GM21529 (cell line): ENCODE measurements around the gene PPP1R9B.

Experiments
- ATAC-seq: cut with Tn5 transposase; IDR thresholded peaks from one replicate; pipeline ENCODE4 v1.9.1; 2021; ENCODE audit not compliant: unreplicated experiment

PPP1R9B gene, protein sequence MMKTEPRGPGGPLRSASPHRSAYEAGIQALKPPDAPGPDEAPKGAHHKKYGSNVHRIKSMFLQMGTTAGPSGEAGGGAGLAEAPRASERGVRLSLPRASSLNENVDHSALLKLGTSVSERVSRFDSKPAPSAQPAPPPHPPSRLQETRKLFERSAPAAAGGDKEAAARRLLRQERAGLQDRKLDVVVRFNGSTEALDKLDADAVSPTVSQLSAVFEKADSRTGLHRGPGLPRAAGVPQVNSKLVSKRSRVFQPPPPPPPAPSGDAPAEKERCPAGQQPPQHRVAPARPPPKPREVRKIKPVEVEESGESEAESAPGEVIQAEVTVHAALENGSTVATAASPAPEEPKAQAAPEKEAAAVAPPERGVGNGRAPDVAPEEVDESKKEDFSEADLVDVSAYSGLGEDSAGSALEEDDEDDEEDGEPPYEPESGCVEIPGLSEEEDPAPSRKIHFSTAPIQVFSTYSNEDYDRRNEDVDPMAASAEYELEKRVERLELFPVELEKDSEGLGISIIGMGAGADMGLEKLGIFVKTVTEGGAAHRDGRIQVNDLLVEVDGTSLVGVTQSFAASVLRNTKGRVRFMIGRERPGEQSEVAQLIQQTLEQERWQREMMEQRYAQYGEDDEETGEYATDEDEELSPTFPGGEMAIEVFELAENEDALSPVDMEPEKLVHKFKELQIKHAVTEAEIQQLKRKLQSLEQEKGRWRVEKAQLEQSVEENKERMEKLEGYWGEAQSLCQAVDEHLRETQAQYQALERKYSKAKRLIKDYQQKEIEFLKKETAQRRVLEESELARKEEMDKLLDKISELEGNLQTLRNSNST

DNA sequence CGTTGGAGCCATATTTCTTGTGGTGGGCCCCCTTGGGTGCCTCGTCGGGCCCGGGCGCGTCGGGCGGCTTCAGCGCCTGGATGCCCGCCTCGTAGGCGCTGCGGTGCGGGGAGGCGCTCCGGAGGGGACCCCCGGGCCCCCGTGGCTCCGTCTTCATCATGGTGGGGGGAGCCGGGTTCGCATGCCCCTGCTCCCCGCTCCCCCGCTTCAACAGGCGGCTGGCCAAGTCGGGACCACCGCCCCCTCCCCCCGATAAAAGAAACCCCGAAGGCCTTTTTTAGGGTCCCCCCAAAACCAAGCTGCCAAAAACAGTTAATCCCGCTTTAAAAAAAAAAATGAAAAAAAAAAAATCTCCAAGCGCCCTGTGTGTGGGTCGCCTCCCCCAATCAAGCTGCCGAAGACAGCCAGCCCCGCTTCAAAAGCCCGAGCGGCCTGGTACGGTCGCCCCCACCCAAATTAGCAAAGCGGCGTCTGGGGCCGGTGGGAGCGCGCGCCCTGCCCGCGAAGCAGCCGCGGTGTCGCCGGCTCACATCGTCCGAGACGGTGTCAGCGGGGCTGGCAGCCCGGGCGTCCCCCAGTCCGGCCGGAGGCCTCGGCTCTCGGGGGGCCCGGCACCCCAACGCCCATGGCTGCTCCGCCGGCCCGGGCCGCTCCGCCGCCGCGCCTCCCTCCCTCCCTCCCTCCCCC, at the start of gene PPP1R9B:
Gene PPP1R9B, minus strand, starts transcription at position 324 of the 687 bp plus-strand sequence. Its CDS starts 164 bp downstream, at position 160.
- ATAC-seq = no peak

DNA sequence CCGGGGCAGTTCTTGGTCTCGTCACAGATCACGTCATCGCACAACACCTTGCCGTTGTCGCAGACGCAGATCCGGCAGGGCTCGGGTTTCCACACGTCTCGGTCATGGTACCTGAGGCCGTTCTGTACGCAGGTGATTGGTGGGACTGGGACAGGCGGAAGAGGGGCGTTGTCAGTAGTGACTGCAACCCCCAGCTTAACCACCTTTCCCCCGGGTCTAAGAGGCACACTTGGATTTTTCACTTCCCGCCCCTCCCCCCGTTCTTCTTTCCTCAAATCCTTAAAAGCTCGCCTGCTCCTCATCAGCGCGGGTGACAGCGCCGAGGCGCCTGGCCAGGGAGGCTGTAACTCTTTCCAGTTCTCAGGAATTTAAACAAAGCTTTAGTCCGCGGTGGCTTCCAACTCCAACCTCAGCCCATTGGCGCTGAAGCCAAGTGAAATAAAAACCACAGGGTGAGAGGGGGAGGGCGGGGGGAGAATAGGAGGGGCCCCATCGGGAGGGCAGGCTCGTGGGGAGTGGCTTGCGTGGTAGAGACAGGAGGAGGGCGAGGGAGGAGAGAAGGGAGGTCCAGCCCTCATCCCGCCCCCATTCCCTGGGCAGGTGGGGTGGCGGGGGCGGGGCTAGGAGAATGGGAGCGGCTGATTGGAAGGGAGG, 49.5 kb upstream of the PPP1R9B start:
- no peak for ATAC-seq

DNA sequence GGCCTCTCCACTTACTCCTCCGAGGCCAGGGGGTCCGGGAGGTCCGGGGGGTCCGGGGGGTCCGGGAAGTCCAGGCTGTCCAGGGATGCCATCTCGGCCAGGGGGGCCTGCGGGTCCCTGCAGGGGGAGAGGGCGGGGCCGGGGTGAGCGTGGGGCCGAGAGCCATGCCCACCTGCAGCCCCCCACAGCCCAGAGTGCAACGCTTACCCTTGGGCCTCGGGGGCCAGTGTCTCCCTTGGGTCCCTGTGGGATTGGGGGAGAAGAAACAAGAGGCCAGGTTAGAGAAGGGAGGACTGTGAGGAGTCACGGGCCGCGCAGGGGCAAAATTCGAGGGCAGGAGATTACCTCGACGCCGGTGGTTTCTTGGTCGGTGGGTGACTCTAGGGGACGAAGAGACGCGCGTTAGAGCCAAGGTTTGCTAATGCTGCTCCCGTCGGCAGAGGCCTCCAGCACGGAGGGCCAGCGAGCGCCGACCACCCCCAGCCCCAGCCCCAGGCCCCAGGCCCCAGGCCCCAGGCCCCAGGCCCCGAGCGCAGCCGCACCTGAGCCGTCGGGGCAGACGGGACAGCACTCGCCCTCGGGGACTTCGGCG, 48.8 kb upstream of the PPP1R9B start:
- ATAC-seq = no peak

DNA sequence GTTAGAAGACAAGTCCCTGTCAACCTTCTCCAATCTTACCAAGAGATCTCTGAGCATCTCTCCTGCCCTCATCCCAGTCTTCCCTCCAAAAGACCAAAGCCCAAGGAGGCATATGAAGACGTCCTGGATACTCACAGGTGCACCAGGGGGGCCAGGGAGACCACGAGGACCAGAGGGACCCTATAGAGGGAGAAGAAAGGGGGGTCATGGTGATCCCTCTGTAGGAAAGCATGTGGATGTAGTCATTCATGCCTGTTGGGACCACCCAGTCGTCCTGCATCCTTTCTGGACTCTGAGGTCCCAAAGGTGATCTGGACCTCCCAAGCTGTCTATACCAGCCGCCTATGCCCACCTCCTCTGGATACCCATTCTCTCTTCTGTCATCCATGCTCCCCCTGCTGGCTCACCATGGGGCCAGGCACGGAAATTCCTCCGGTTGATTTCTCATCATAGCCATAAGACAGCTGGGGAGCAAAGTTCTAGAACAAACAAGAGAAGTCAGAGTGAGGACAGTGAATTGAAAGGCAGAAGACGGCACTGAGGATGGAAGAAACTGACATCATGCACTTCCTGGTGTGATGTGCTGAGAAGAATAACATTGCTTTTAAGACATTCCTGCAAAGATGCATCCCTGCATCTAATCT, 47.7 kb upstream of the PPP1R9B start:
- no peak for ATAC-seq

DNA sequence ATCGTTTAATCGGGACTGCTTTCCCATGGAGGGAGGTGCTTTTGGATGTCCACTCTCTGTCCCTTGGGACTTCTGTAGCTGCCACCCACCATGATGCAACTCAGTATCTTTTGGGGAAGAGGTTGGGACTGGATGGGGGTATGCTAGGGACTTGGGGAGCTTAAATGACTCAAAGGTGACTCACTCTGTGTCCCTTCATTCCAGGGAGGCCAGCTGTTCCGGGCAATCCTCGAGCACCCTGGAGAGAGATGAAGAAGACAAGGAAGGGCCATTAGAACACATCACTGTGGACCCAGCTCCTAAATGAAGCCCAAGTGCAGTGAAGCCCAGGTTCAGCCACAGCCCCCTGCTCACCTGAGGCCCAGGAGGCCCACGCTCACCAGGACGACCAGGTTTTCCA, 46.3 kb upstream of the PPP1R9B start:
- ATAC-seq = no peak

DNA sequence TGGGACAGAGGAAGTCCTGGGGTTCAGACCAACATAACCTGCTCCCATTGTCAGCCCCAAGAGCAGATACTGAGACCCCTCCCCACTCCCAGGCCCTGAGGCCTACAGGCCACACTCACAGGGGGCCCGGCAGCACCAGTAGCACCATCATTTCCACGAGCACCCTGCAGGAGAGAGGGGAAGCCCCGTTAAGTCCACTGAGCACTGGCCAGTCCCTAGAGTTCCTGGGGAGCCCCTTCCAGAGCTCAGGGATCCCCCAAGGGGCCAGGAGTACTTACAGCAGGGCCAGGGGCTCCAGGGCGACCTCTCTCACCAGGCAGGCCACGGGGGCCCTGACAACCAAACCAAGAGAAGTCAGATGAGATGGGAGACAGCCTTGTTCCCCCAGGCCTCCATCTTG, 45.6 kb upstream of the PPP1R9B start:
- ATAC-seq = no peak

DNA sequence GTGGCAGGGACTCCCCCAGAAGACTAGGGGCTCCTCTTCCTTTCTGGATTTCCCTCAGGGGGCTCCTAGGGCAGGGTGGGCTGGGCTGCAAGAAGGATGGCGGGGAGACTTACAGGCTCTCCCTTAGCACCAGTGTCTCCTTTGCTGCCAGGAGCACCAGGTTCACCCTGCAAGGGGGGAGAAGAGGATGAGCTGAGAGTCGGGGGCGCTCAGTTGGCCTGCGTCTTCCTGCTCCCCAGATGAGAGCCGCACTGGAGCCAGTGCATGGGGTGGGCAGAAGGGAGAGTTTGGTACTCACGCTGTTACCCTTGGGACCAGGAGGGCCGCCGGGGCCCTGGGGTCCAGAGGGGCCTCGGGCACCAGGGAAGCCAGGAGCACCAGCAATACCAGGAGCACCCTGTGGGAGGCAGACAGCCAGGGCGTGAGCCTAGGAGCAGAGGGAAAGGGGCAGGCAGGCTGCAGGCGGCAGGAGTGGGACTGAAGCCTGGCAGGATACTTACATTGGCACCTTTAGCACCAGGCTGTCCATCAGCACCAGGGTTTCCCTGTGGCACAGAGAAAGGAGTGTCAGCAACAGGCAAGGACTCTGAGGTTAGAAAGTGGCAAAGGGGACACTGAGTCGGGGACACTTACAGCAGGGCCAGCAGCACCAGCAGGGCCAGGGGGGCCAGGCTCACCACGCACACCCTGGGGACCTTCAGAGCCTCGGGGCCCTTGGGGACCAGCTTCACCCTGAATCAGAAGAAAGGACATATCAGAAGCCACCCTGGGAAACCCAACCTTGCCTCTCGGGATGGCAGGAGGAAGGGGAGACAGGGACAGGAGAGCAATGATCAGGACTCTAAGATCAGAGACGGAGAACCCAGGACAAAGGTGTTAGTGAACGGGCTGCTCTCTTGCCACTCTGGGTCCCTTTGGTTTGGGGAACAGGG, 44.7 kb upstream of the PPP1R9B start:
- ATAC-seq = no peak

DNA sequence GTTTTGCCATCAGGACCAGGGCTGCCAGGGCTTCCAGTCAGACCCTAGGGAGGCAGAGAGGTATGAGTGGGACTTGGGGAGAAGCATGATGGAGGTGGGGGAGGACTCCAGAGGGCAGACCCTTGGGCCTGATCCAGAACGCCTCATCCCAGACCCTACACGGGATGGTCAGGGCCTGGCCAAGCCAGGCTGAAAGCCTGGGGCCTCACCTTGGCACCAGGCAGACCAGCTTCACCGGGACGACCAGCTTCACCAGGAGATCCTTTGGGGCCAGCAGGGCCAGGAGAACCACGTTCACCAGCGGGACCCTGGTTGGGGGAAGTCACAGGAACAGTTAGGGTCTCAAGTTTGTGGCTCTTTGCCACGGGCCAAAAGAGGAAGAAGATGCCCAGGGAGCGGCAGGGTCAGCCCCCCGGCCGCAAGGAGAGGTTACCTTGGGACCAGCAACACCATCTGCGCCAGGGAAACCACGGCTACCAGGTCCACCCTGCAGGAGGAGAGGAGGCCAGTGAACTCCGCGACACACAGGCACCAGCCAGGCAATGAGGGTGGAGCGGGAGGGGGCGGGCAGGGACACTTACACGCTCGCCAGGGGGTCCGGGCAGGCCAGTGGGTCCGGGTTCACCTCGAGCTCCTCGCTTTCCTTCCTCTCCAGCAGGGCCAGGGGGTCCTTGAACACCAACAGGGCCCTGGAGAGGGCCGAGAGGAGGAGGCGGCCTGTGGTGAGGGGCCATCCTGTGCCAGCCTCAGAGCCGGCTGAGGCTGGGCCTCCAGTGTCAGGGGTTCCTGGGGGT, 43.9 kb upstream of the PPP1R9B start:
- no peak for ATAC-seq

DNA sequence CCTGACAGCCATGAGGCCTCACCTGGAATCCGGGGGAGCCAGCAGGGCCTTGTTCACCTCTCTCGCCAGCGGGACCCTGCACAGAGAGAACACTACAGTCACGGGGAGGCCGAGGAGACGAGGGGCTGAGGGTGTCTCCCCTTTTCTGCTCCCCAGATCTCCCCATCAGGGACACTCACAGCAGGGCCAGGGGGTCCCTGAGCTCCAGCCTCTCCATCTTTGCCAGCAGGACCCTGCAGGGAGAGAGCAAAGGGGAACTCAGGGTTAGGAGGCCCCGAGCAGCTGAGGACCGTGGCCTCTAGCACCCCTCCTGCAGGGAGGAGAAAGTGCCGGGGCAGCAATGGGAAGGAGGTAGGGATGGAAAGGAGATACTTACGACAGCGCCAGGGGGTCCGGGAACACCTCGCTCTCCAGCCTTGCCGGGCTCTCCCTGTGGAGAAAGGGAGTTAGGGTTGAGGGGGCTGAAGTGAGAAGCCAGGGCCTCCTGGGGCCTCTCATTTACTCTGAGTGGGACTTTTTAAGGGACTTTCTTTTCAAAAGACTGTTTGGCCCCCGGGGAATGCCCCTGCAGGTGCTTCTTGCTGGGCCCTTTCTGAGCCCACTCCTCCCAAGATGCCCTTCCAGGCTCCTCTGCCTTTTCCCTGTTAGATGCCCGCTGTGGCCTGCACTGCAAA, 42.3 kb upstream of the PPP1R9B start:
- ATAC-seq = no peak

DNA sequence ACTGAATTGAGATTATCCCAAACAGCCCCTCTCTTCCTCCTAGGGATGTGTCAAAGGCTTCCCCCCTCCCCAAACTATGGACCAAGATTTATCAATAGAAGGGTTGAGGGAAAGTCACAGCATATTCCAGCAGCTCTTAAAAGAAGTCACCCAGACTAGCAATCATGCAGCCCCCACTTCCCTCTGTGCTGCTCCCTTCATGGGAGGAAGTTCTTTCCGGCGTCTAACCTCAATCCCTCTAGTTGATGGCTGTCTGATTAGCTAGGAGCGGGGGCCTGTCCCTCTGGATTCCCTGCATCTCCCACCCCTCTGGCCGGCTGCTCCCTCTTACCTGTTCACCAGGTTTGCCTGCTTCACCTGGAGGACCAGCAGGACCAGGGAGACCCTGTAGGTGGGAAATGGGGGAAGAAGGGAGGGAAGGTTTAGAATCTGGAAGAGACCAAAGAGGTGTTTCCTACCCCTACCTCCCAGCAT, 41.7 kb upstream of the PPP1R9B start:
- no peak for ATAC-seq

DNA sequence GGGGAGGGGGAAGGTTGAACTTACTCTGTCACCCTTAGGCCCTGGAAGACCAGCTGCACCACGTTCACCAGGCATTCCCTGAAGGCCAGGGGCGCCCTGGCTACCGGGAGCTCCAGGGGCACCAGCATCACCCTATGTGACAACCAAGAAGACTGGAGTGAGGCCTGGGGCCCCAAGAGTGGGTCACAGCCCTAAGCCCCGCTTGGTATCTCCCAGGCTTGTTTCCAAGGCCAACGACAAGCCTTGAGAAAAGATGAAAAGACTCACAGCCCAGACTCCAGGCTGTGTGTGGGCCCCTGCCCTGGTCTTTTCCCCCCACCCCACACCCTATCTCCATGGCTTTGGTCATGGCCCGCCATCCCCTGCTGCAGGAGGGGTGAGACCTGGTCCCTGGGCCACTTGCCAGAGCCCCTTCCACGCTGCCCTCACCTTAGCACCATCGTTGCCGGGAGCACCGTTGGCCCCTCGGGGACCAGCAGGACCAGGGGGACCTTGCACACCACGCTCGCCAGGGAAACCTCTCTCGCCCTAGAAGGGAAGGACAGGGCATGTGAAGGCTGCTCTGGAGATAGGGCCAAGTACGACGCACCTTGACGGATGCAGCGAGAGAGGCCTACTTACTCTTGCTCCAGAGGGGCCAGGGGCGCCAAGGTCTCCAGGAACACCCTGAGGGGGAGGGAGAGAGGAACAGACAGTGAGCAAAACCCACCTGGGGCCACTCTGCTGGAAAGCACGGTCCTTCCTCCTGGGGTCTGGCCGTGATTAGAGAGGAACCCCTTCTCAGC, 41.1 kb upstream of the PPP1R9B start:
- ATAC-seq = no peak

DNA sequence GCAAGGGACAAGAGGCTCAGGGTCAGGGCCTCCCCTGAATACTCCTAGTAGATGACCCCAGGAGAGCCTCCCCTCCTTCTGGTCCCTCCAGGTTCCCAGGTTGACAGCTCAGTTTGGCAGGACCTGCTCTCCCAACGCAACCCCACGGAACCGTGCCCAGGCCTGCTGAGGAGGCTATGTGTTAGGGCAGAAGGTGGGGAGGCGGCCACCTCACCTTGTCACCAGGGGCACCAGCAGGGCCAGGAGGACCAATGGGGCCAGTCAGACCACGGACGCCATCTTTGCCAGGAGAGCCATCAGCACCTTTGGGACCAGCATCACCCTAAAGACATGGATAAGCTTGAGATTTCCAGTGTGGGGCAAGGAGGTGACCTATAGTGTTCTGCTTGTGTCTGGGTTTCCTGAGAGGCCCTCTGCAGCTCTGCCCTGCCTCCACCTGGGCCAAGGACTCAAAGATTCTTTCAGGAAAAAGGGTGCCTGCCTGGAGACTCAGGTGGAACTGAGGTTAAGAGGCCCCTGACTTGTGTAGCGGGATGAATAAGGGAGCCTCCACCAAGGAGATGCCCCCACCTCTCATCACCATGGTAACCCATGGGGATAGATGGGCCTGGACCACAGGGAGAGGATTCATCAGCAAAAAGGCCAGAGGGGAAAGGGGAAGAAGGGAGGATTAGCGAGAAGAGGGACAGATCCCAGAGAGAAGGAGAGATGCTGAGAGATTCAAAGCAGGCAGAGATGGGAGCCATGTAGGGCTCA, 40.3 kb upstream of the PPP1R9B start:
- ATAC-seq = no peak

DNA sequence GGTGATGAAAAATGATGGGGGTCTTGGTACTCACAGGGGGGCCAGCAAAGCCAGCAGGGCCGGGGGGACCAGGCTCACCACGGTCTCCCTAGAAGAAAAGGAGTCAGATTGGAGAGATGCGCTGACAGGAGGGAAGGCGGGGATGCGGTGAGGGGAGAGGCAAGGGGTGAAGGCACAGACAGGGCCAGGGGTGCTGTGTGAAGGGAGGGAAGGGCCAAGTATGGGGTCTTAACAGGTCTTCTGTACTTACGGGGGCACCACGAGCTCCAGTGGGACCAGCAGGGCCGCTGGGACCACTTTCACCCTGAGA, 39.8 kb upstream of the PPP1R9B start:
- no peak for ATAC-seq

DNA sequence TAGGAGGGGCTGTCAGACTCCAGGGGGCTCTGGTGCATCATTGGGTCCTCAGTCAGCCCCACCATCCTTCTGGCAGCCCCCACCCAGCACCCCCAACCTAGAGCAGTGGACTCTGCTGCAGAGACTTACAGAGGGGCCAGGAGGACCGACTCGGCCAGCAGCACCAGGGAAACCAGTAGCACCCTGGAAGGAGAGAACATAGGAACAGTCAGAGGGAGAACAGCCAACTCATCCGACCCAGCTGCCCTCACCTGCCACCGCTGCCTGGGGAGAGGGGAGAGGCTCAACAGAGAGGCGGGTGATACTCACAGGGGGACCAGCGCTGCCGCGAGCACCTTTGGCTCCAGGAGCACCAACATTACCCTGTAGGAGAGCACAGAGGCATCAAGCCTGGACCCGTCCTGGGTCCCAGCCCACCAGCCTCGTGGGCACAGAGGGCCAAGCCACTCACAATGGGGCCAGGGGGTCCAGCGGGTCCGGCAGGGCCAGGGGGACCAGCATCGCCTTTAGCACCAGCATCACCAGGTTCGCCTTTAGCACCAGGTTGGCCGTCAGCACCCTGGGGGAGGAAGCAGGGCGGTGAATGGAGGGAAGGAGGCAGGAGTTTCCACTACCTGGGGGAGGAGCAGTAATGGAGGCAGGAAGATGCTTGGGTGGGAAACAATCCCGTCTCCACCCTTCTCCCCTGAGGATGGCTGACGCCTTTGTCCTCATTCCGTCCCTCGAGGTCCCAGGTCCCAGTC, 39.2 kb upstream of the PPP1R9B start:
- no peak for ATAC-seq

DNA sequence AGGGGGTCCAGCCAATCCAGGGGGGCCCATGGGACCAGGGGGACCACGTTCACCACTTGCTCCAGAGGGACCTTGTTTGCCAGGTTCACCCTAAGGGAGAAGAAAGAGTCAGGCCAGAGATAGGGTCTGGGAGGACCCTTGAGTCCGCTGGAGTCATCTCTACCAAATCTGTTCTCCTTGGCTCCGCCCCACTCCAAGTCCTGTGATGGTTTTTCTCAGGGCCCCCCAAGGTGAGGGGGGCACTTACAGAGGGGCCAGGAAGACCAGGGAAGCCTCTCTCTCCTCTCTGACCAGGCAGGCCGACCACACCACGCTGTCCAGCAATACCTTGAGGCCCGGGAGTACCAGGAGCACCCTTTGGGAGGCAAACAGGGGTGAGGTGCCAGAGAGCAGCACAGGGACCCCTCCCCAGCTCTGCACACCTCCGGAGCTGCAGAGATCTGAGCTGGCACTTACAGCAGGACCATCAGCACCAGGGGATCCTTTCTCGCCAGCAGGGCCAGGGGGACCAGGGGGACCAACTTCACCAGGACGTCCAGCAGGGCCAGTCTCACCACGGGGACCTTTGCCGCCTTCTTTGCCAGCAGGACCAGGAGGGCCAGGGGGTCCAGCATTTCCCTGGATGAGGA, 38.6 kb upstream of the PPP1R9B start:
- no peak for ATAC-seq
